K562 (cell line): ENCODE results near the gene AKT3. TPM values are rescaled to one million over a fixed set of nuclear protein-coding genes. Genes with fewer than 3 reads are reported as not detected.

Source experiments
- ATAC-seq: fragments of 200-7000 bp; cut with Tn5 transposase; 3 replicates; pipeline ENCODE4 v1.9.1; 2020; ENCODE audit warnings: moderate library complexity
- BruUV-seq: library from RNA; stranded (reverse); fragments of 400-500 nt; replicated peaks from 2 replicates; lab custom pipeline; 2021; lab: Mats Ljungman, UMichigan
- CTCF ChIA-PET: fragments of 300-600 bp; formaldehyde crosslinking; extraction: SDS; loops from one replicate; lab custom pipeline; 2021; ENCODE audit warnings: low intra/inter-chr PET ratio; lab: Yijun Ruan, JAX
- POLR2A ChIA-PET: fragments of 300-600, 350-650 bp; sonication (Branson Sonifier 250); formaldehyde crosslinking; extraction: SDS; loops from one replicate; lab custom pipeline; 2021; ENCODE audit warnings: antibody characterized with exemption, inconsistent platforms; lab: Yijun Ruan, JAX
- DNase-seq, 4 experiments: peaks; one replicate each; pipeline versions ENCODE4 v3.0.0 to v3.0.0-alpha.2; 2011 to 2018; ENCODE audit warnings: low spot score in 3 of 4, mixed read lengths in 3 of 4; ENCODE audit errors: extremely low read depth in 1 of 4
- FAIRE-seq: peaks from 2 replicates; lab custom pipeline; 2011; peaks lifted over from hg19 to GRCh38; lab: Jason Lieb, UNC
- H2AFZ ChIP-seq: 2 replicates; pipeline ENCODE4 v1.6.0; 2011; ENCODE audit warnings: low read depth, low read length, control low read depth, inconsistent platforms
- H3K27ac ChIP-seq: fragments of 200-600 bp; 3 replicates; pipeline ENCODE4 v1.8.0; 2011; ENCODE audit warnings: low read depth, mild to moderate bottlenecking, control low read depth, inconsistent platforms, low read length, moderate library complexity, mixed read lengths; ENCODE audit errors: extremely low read depth
- H3K27me3 ChIP-seq, 2 experiments: fragments of 300-600 bp in 1 of 2; 2 replicates in 1 of 2; 3 replicates in 1 of 2; pipeline versions ENCODE4 v1.6.0 to v1.8.0; 2011; ENCODE audit warnings: inconsistent platforms in 2 of 2, low read length in 2 of 2, mild to moderate bottlenecking in 1 of 2, mixed read lengths in 1 of 2, moderate library complexity in 1 of 2; ENCODE audit not compliant: control insufficient read depth in 2 of 2, insufficient read depth in 2 of 2
- H3K36me3 ChIP-seq: fragments of 300-600 bp; 3 replicates; pipeline ENCODE4 v1.8.0; 2011; ENCODE audit warnings: mild to moderate bottlenecking, low read length, inconsistent platforms; ENCODE audit not compliant: control insufficient read depth, insufficient read depth
- H3K4me1 ChIP-seq, 2 experiments: fragments of 200-600 bp in 1 of 2; replicated peaks in 1 of 2; 2 replicates in 1 of 2; 3 replicates in 1 of 2; pipeline versions ENCODE4 v1.5.1 to v1.8.0; 2011; ENCODE audit warnings: inconsistent platforms in 2 of 2, low read length in 2 of 2, mild to moderate bottlenecking in 1 of 2, mixed read lengths in 1 of 2, moderate library complexity in 1 of 2; ENCODE audit not compliant: control insufficient read depth in 2 of 2, insufficient read depth in 2 of 2
- H3K4me2 ChIP-seq: 2 replicates; pipeline ENCODE4 v1.6.1; 2011; ENCODE audit warnings: low read length, control low read depth, inconsistent platforms, mixed read lengths; ENCODE audit not compliant: insufficient read depth
- H3K4me3 ChIP-seq: fragments of 200-600 bp; sonication (generic), shearing (Covaris generic); 2 replicates; pipeline ENCODE4 v1.5.1; 2016; ENCODE audit warnings: control low read depth, inconsistent platforms
- H3K79me2 ChIP-seq: fragments of 200-600 bp; 3 replicates; pipeline ENCODE4 v1.8.0; 2011; ENCODE audit warnings: low read length, inconsistent platforms; ENCODE audit not compliant: control insufficient read depth, insufficient read depth
- H3K9ac ChIP-seq, 2 experiments: 2 replicates each; pipeline versions ENCODE4 v1.6.0 to v1.6.1; 2011; ENCODE audit warnings: low read depth in 2 of 2, low read length in 2 of 2, control low read depth in 1 of 2, inconsistent platforms in 1 of 2, mild to moderate bottlenecking in 1 of 2, mixed read lengths in 1 of 2; ENCODE audit not compliant: insufficient read depth in 1 of 2
- H3K9me1 ChIP-seq: one replicate; pipeline ENCODE4 v1.6.0; 2011; ENCODE audit warnings: inconsistent platforms, mild to moderate bottlenecking, low read length, moderate library complexity; ENCODE audit not compliant: control insufficient read depth, insufficient read depth
- H3K9me3 ChIP-seq: replicated peaks from 2 replicates; pipeline ENCODE4 v1.5.1; 2011; ENCODE audit warnings: low read depth, low read length, inconsistent platforms; ENCODE audit not compliant: control insufficient read depth, insufficient read depth
- H4K20me1 ChIP-seq: replicated peaks from 2 replicates; pipeline ENCODE4 v1.6.1; 2011; ENCODE audit warnings: low read length, inconsistent platforms, mixed read lengths; ENCODE audit not compliant: control insufficient read depth, insufficient read depth
- JUND ChIP-seq, 2 experiments: IDR thresholded peaks; 2 replicates in 1 of 2; 3 replicates in 1 of 2; pipeline ENCODE4 v1.6.1; 2011; ENCODE audit warnings: borderline replicate concordance in 2 of 2, low read depth in 2 of 2, low read length in 2 of 2, improper control_type of control experiment in 1 of 2, missing biosample characterization in 1 of 2, missing genetic modification characterization in 1 of 2, missing genetic modification reagents in 1 of 2
- KAT8 ChIP-seq: fragments of 450-650 bp; IDR thresholded peaks from 2 replicates; pipeline ENCODE4 v1.6.1; 2016; ENCODE audit warnings: low read depth, mild to moderate bottlenecking
- KDM4B ChIP-seq, 2 experiments: fragments of 450-650 bp in 1 of 2; sonication (generic) in 1 of 2; IDR thresholded peaks; 2 replicates each; pipeline ENCODE4 v1.6.1; 2016 to 2017; ENCODE audit warnings: borderline replicate concordance in 2 of 2, antibody characterized with exemption in 1 of 2, low read depth in 1 of 2, mild to moderate bottlenecking in 1 of 2
- KLF6 ChIP-seq: fragments of 250-450 bp; sonication (Bioruptor Pico); IDR thresholded peaks from 2 replicates; pipeline ENCODE4 v1.4.0; 2020; ENCODE audit warnings: mild to moderate bottlenecking, moderate library complexity, borderline replicate concordance
- NEUROD1 ChIP-seq: fragments of 150-350 bp; IDR thresholded peaks from 2 replicates; pipeline ENCODE4 v1.6.1; 2014; ENCODE audit warnings: borderline replicate concordance, low read length, low read depth; ENCODE audit not compliant: partially characterized antibody
- RAD21 ChIP-seq, 2 experiments: fragments of 250-450 bp in 1 of 2; fragments of 450-650 bp in 1 of 2; sonication (Bioruptor Pico) in 1 of 2; formaldehyde crosslinking in 1 of 2; IDR thresholded peaks in 1 of 2; conservative IDR thresholded peaks in 1 of 2; 2 replicates each; pipeline versions ENCODE4 v1.4.0 to v1.8.0; 2020 to 2022; ENCODE audit warnings: mild to moderate bottlenecking in 2 of 2, moderate library complexity in 1 of 2
- RB1 ChIP-seq: fragments of 450-650 bp; IDR thresholded peaks from 2 replicates; pipeline ENCODE4 v1.6.1; 2017; ENCODE audit warnings: low read depth, mild to moderate bottlenecking
- TEAD1 ChIP-seq, 2 experiments: fragments of 450-650 bp in 1 of 2; sonication (generic) in 1 of 2; formaldehyde crosslinking; IDR thresholded peaks; 2 replicates each; pipeline versions ENCODE4 v1.4.0 to v1.8.0; 2020 to 2022; ENCODE audit warnings: mild to moderate bottlenecking in 2 of 2, missing genetic modification reagents in 1 of 2
- TFAM ChIP-seq: fragments of 250-450 bp; sonication (Bioruptor Pico); conservative IDR thresholded peaks from 2 replicates; pipeline ENCODE4 v1.5.0; 2021; ENCODE audit warnings: mild to moderate bottlenecking, moderate library complexity
- WGBS: fragments of 100-300 bp; shearing (Covaris generic); methylation state at CpG from one replicate; pipeline ENCODE4 v1.1.6; 2016; ENCODE audit warnings: low coverage, mixed read lengths; ENCODE audit not compliant: insufficient coverage; ENCODE audit errors: missing lambda C conversion rate; 5-methylcytosine and 5-hydroxymethylcytosine counted together
- in situ Hi-C: fragments of 300-500 bp; cut with MboI; formaldehyde crosslinking; loops from 4 replicates; pipeline ENCODE4 v1.15.0; 2018; ENCODE audit warnings: inconsistent platforms, mixed read lengths
- intact Hi-C: fragments of 100-400 bp; cut with micrococcal nuclease; formaldehyde crosslinking; loops from 2 replicates; pipeline ENCODE4 v1.14.2; 2022
- polyA plus RNA-seq, 8 experiments: library from polyadenylated mRNA; depleted of rRNA in 4 of 8; stranded (reverse) in 5 of 8; unstranded in 3 of 8; fragments of >200 nt; fragmentation: Nextera tagmentation in 2 of 8; fragmentation: Illumina TruSeq in 1 of 8; extraction: Ambion mirVana in 2 of 8; extraction: Trizol in 1 of 8; gene quantifications; 2 replicates each; pipeline versions ENCODE4 v1.2.1 to v1.2.3, GENCODE V29; 2011 to 2014; ENCODE audit warnings: inconsistent platforms in 1 of 8, missing spikeins in 1 of 8
- total RNA-seq, 7 experiments: library from RNA; depleted of rRNA in 6 of 7; stranded (reverse); fragments of >200 nt in 6 of 7; fragmentation: Illumina TruSeq in 2 of 7; extraction: Trizol in 2 of 7; gene quantifications; 2 replicates each; pipeline versions ENCODE4 v1.2.1 to v1.2.3, GENCODE V29; 2011 to 2021; ENCODE audit warnings: low replicate concordance in 1 of 7
- TF ChIP-seq, protein P1 (sequence below): fragments of 450-650 bp; conservative IDR thresholded peaks from 2 replicates; pipeline ENCODE4 v1.6.1; 2016; ENCODE audit warnings: missing genetic modification characterization, low read depth, mild to moderate bottlenecking, control low read depth, missing compliant biosample characterization
- TF ChIP-seq, protein P2 (sequence below): fragments of 450-650 bp; formaldehyde crosslinking; IDR thresholded peaks from 2 replicates; pipeline ENCODE4 v1.4.0; 2020; ENCODE audit warnings: mild to moderate bottlenecking, moderate library complexity
- TF ChIP-seq, protein P3 (sequence below), 3 experiments: IDR thresholded peaks in 2 of 3; conservative IDR thresholded peaks in 1 of 3; 2 replicates each; pipeline ENCODE4 v1.5.1; 2011 to 2012; ENCODE audit warnings: low read length in 3 of 3, mild to moderate bottlenecking in 3 of 3, control low read depth in 2 of 3, improper control_type of control experiment in 1 of 3, inconsistent platforms in 1 of 3, low read depth in 1 of 3, mixed read lengths in 1 of 3, moderate library complexity in 1 of 3; ENCODE audit not compliant: insufficient read depth in 2 of 3

AKT3 gene
- total and polyA plus RNA-seq, 9 of the 15 experiments (the other 6 are each of a cell fraction or from before 2014, with no cell fraction given): 0.04 to 0.54 (median 0.18) TPM; not detected in 1

DNA sequence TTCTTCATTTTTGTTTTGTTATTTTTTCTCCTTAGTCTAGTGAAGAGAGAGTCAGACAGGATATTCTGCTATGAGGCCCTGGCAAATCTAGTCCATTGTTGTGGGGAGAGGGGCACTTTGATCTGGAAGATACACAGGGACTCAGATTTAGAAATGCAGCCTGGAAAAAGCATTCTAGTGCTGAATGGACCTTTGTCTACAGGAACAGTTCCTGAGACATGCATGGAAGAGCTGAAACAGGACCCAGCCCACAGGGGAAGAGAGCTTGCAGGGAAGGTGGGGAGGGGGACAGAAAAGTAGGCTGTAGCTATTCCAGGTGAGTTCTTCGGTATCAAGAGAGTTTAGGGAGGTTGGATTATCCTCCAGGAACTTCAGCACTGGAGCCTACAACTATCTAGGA, 98.5 kb downstream of the AKT3 start (continued):
- TF ChIP-seq, protein P1, sequence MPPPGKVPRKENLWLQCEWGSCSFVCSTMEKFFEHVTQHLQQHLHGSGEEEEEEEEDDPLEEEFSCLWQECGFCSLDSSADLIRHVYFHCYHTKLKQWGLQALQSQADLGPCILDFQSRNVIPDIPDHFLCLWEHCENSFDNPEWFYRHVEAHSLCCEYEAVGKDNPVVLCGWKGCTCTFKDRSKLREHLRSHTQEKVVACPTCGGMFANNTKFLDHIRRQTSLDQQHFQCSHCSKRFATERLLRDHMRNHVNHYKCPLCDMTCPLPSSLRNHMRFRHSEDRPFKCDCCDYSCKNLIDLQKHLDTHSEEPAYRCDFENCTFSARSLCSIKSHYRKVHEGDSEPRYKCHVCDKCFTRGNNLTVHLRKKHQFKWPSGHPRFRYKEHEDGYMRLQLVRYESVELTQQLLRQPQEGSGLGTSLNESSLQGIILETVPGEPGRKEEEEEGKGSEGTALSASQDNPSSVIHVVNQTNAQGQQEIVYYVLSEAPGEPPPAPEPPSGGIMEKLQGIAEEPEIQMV: no peak
- TF ChIP-seq NEUROD1: no peak
- no peak for TF ChIP-seq KLF6 (CRISPR knock-in tag)
- no peak for TF ChIP-seq KDM4B (IDR thresholded peaks at IDR 0.05; ENCODE audit: borderline replicate concordance in 2 of 2, low read depth in 1 of 2)

DNA sequence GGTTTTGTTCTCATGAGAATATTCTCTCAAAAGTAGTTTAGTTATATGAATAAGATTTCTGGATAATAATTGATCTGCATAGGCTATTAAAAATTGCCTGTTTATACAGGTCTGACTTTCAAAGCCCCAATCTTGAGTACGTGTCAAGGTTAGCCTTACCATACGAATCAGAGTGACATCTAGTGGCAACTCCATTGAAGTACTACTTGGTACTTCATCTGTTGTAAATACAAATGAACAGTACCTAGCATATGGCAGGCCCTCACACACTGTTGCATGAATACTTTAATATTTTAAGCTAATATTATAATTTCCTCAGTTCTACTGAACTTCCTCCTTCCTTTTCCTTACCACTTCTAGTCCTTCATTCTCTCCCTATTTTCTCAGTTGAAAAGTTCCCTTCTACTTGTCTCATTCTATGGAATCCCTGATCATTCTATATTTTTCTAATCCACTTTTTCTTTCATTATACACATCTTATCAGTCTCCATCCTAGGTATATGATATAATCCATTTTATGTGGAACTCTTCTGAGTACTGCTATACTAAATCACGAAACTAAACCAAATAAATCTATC, 101.2 kb downstream of the AKT3 start:
- Histone ChIP-seq H3K4me2 (no peak overlapping the region), H3K36me3 (no peaks in the 10 kb centered on the region), H4K20me1 (no peaks in the 10 kb centered on the region), H3K9ac (no peak overlapping the region), H3K4me1 (no peaks in the 10 kb centered on the region), H2AFZ (no peak overlapping the region), H3K79me2 (no peaks in the 10 kb centered on the region), H3K27ac (no peak overlapping the region), H3K4me3 (no peak overlapping the region), H3K27me3 (no peaks in the 10 kb centered on the region), H3K9me3 (no peaks in the 10 kb centered on the region), H3K9me1 (no peaks in the 10 kb centered on the region)
- in situ Hi-C loops: loop anchor here (5.0 kb wide), 1 partner anchor 406 kb away; no protein-coding TSS in a partner anchor
- BruUV-seq: no TSS peak
- POLR2A ChIA-PET: interaction anchor here (0.5 kb wide), 1 partner anchor 1057 kb away, joined by 3 read pairs; no protein-coding TSS in a partner anchor
- DNase-seq (peak; percentile 54 to 70 (median 61)), FAIRE-seq (peak; percentile 89), ATAC-seq (peak; percentile 97)
- 0% methylated on average over 3 of the region's 3 CpGs for WGBS
- intact Hi-C loops: loop anchor here (1.0 to 5.0 kb wide), 3 partner anchors 196 to 524 kb away; no protein-coding TSS in a partner anchor
- CTCF ChIA-PET: interaction anchor here (0.7 to 2.0 kb wide), 3 partner anchors 273 to 1293 kb away, joined by 3 to 21 read pairs (median 7); no protein-coding TSS in a partner anchor
- no peak for TF ChIP-seq TEAD1 (CRISPR knock-in tag; IDR thresholded peaks at IDR 0.05)
- TF ChIP-seq TFAM: no peak
- TF ChIP-seq, protein P2, sequence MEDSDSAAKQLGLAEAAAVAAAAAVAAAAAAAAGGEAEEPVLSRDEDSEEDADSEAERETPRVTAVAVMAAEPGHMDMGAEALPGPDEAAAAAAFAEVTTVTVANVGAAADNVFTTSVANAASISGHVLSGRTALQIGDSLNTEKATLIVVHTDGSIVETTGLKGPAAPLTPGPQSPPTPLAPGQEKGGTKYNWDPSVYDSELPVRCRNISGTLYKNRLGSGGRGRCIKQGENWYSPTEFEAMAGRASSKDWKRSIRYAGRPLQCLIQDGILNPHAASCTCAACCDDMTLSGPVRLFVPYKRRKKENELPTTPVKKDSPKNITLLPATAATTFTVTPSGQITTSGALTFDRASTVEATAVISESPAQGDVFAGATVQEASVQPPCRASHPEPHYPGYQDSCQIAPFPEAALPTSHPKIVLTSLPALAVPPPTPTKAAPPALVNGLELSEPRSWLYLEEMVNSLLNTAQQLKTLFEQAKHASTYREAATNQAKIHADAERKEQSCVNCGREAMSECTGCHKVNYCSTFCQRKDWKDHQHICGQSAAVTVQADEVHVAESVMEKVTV (CRISPR knock-in tag): peak; percentile 59; the same call in 1 of the 2 replicates
- 0 out of 2 replicates have a peak, but pooled peaks have one; percentile 10 for TF ChIP-seq RB1
- TF ChIP-seq RAD21 (CRISPR knock-in tag; conservative IDR thresholded peaks at IDR 0.05 in 1 of 2, IDR thresholded peaks at IDR 0.05 in 1 of 2): peak; percentile 79 to 85
- TF ChIP-seq, protein P3, sequence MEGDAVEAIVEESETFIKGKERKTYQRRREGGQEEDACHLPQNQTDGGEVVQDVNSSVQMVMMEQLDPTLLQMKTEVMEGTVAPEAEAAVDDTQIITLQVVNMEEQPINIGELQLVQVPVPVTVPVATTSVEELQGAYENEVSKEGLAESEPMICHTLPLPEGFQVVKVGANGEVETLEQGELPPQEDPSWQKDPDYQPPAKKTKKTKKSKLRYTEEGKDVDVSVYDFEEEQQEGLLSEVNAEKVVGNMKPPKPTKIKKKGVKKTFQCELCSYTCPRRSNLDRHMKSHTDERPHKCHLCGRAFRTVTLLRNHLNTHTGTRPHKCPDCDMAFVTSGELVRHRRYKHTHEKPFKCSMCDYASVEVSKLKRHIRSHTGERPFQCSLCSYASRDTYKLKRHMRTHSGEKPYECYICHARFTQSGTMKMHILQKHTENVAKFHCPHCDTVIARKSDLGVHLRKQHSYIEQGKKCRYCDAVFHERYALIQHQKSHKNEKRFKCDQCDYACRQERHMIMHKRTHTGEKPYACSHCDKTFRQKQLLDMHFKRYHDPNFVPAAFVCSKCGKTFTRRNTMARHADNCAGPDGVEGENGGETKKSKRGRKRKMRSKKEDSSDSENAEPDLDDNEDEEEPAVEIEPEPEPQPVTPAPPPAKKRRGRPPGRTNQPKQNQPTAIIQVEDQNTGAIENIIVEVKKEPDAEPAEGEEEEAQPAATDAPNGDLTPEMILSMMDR (IDR thresholded peaks at IDR 0.05 in 2 of 3, conservative IDR thresholded peaks at IDR 0.05 in 1 of 3; ENCODE audit: insufficient read depth in 2 of 3, low read depth in 1 of 3, low read length in 3 of 3): peak; percentile 63 to 77 (median 70)
- no peak for TF ChIP-seq JUND (IDR thresholded peaks at IDR 0.05; ENCODE audit: borderline replicate concordance, low read depth, low read length)
- no peak for TF ChIP-seq JUND (tag; IDR thresholded peaks at IDR 0.05; ENCODE audit: borderline replicate concordance, low read depth, low read length)
- no peak for TF ChIP-seq KAT8
